Measurements from ENCODE around the gene DDB1. TPM values are rescaled to one million over a fixed set of nuclear protein-coding genes. Genes with fewer than 3 reads are reported as not detected.

Gene DDB1
- total and polyA plus RNA-seq, 10 of the 15 experiments (the other 5 are each of a cell fraction or from before 2014, with no cell fraction given): 136 to 272 (median 216) TPM

DNA sequence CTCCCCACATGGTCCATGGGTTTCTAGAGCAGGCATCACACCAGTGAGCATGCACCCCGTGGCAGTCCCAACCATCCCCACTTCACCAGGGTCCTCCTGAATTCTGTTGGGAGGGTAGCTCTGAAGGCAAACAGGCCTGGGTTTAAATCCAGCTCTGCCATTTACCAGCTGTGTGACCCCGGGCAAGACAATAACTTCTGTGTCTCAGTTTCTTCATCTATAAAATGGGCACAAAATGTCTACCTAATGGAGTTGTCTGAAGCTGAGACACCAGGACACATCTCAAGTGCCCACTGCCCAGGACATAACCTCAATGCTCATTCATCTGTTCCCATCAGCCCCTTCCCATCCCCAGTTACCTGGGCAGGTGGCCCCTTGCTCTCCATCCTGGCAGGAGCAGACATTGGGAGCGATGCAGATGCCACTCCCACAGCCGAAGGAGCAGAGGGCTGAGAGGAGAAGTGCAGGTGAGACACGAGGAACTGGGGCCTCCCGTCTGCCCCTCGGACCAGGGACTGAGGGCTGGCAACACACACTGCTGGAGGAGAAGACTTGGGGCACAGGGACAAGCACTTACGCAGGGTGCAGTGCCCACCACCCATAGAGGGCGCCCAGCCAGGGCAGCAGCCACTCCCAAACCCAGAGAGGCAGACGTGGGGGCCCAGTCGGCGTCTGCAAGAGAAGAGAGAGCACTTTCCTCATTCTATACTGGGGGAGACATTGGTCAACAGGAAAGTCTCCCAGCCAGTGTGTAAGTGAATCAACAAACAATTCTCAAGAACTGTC, 41.8 kb downstream of the DDB1 start:
- in situ Hi-C loops (cut with MboI) (no loop called here), intact Hi-C loops (cut with micrococcal nuclease; ENCODE audit: unreplicated experiment) (no loop called here)
- WGBS (ENCODE audit: insufficient coverage, insufficient replicate concordance, low lambda C conversion rate, missing lambda C conversion rate): 43% methylated on average over 12 of the region's 12 CpGs
- ChIA-PET SMC1A (ENCODE audit: uncharacterized antibody, unreplicated experiment) (no interaction called here), POLR2A (no interaction called here), CTCF (interaction anchor here (1.3 kb wide), 1 partner anchor 36 kb away, joined by 4 read pairs; no protein-coding TSS in a partner anchor), RAD21 (ENCODE audit: unreplicated experiment) (no interaction called here)
- Histone ChIP-seq H2AFZ (ENCODE audit: control insufficient read depth, low read depth, low read length) (no peak overlapping the region), H3K4me1 (ENCODE audit: control insufficient read depth, insufficient read depth, low read length) (peaks cover 8% of the 10 kb centered on the region), H3K27ac (ENCODE audit: control insufficient read depth, insufficient read depth) (no peak overlapping the region), H3K79me2 (ENCODE audit: control insufficient read depth, insufficient read depth, low read length) (no peaks in the 10 kb centered on the region; the same call in 1 of the 2 replicates), H3K4me2 (ENCODE audit: control insufficient read depth, insufficient read depth) (no peak overlapping the region), H3K9ac (ENCODE audit: control insufficient read depth, insufficient read depth, low read length) (no peak overlapping the region), H3K4me3 (no peak overlapping the region), H4K20me1 (ENCODE audit: control insufficient read depth, insufficient read depth) (no peaks in the 10 kb centered on the region), H3K9me3 (replicated peaks; ENCODE audit: control insufficient read depth, insufficient read depth, low read length) (no peaks in the 10 kb centered on the region), H3K27me3 (replicated peaks in 1 of 2; ENCODE audit: control insufficient read depth in 2 of 2, insufficient read depth in 2 of 2, low read length in 1 of 2) (no peaks in the 10 kb centered on the region), H3K36me3 (ENCODE audit: control insufficient read depth in 2 of 2, insufficient read depth in 2 of 2, low read length in 1 of 2) (no peaks in the 10 kb centered on the region)
- no peak for TF ChIP-seq BRCA1 (IDR thresholded peaks at IDR 0.05; ENCODE audit: low read depth, low read length)
- TF ChIP-seq, protein P1, sequence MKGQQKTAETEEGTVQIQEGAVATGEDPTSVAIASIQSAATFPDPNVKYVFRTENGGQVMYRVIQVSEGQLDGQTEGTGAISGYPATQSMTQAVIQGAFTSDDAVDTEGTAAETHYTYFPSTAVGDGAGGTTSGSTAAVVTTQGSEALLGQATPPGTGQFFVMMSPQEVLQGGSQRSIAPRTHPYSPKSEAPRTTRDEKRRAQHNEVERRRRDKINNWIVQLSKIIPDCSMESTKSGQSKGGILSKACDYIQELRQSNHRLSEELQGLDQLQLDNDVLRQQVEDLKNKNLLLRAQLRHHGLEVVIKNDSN (IDR thresholded peaks at IDR 0.05; ENCODE audit: borderline replicate concordance, extremely low read length, insufficient read depth, low read depth, low read length): no peak
- TF ChIP-seq, protein P2, sequence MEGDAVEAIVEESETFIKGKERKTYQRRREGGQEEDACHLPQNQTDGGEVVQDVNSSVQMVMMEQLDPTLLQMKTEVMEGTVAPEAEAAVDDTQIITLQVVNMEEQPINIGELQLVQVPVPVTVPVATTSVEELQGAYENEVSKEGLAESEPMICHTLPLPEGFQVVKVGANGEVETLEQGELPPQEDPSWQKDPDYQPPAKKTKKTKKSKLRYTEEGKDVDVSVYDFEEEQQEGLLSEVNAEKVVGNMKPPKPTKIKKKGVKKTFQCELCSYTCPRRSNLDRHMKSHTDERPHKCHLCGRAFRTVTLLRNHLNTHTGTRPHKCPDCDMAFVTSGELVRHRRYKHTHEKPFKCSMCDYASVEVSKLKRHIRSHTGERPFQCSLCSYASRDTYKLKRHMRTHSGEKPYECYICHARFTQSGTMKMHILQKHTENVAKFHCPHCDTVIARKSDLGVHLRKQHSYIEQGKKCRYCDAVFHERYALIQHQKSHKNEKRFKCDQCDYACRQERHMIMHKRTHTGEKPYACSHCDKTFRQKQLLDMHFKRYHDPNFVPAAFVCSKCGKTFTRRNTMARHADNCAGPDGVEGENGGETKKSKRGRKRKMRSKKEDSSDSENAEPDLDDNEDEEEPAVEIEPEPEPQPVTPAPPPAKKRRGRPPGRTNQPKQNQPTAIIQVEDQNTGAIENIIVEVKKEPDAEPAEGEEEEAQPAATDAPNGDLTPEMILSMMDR (IDR thresholded peaks at IDR 0.05 in 2 of 3, conservative IDR thresholded peaks at IDR 0.05 in 1 of 3; ENCODE audit: control insufficient read depth in 2 of 3, extremely low read depth in 1 of 3, insufficient read depth in 1 of 3, low read depth in 3 of 3, low read length in 3 of 3): peak in 2 of 3 experiments; percentile 20 to 48; a peak in 4 of 6 replicates
- FAIRE-seq (no peak), DNase-seq (ENCODE audit: low read depth, low spot score) (no peak), ATAC-seq (no peak)
- no TSS peak for BruUV-seq (replicated peaks)

Measured in GM12878 (cell line).